GM18951 (cell line): ENCODE data around the gene TJP2.
"Not testable (repeated sequence)": the region's sequence is repeated elsewhere in the genome, so short reads cannot be mapped to it uniquely, and the experiment has no call there.

Source experiments
- POLR2A ChIP-seq: IDR thresholded peaks from 4 replicates; pipeline ENCODE4 v1.6.1; 2011; ENCODE audit warnings: mild to moderate bottlenecking; ENCODE audit not compliant: insufficient read length, insufficient read depth; ENCODE audit errors: extremely low read depth
- in situ Hi-C: fragments of 300-500 bp; cut with MboI; formaldehyde crosslinking; loops from one replicate; pipeline ENCODE4 v1.12.0; 2022; ENCODE audit warnings: low sequenced_read_pairs, mixed read lengths, inconsistent platforms; ENCODE audit not compliant: unreplicated experiment

The TJP2 gene

GRCh38 chr9:69265891-69266290 is 91.8 kb downstream of the TJP2 start:
- TF ChIP-seq POLR2A, result no peak
- in situ Hi-C loops, result no loop called here

GRCh38 chr9:69272212-69272611 is 98.1 kb downstream of the TJP2 start:
- TF ChIP-seq POLR2A, result no peak
- in situ Hi-C loops, result no loop called here

DNA sequence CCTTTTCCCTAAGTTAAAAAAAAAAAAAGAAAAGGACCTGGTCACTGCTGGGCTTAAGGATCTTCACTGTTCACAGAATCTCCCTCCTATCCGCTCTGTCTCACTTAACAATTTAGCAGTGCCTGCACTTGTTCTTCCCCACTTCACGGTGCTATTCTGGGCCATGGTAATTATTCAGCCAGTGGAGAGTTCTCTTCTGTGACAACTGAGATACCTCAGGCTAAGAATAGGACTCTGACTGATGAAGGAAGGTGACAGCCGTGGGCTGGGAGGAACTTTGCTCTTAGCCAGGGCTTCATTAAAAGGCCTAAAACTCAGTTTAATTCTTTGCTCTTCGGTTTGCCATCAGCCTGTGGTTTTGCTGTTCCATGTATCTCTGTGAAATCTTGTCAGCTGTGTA is 99.1 kb downstream of the TJP2 start:
- no peak for TF ChIP-seq POLR2A
- in situ Hi-C loops, result no loop called here

- in situ Hi-C loops, result no loop called here
- no peak for TF ChIP-seq POLR2A
These were observed 102.7 kb downstream of the TJP2 start for GRCh38 chr9:69276775-69277174.

- TF ChIP-seq POLR2A, result no peak
- in situ Hi-C loops, result no loop called here
These were observed 105.1 kb downstream of the TJP2 start for GRCh38 chr9:69279084-69279731.

DNA sequence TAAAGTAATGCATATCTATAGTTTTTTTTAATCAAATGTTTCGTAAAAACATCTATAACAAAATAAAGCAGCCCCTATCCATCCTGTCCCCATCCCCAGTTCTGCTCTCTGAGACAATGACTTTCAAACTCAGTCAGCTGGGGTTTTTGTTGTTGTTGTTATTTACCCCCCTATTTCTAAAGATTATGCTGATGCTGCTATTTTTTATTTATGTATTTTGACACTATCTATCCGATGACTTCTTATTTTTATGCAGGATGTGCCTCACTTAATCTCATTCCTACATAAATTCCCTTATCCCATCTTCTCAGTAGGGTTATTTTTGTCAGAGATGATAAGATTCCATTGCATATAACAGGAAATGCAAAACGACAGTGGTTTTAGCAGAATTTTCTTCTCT is 105.7 kb downstream of the TJP2 start:
- in situ Hi-C loops, result no loop called here

GRCh38 chr9:69283003-69283402 is 108.9 kb downstream of the TJP2 start:
- in situ Hi-C loops, result no loop called here
- TF ChIP-seq POLR2A, result no peak

More for the DNA sequence above, 105.7 kb downstream of the TJP2 start:
- no peak for TF ChIP-seq POLR2A

GRCh38 chr9:69292078-69292477 is 118.0 kb downstream of the TJP2 start:
- in situ Hi-C loops, result no loop called here

GRCh38 chr9:69293156-69293555 is 119.1 kb downstream of the TJP2 start:
- in situ Hi-C loops, result no loop called here
- no peak for TF ChIP-seq POLR2A

More at GRCh38 chr9:69292078-69292477, 118.0 kb downstream of the TJP2 start:
- no peak for TF ChIP-seq POLR2A

DNA sequence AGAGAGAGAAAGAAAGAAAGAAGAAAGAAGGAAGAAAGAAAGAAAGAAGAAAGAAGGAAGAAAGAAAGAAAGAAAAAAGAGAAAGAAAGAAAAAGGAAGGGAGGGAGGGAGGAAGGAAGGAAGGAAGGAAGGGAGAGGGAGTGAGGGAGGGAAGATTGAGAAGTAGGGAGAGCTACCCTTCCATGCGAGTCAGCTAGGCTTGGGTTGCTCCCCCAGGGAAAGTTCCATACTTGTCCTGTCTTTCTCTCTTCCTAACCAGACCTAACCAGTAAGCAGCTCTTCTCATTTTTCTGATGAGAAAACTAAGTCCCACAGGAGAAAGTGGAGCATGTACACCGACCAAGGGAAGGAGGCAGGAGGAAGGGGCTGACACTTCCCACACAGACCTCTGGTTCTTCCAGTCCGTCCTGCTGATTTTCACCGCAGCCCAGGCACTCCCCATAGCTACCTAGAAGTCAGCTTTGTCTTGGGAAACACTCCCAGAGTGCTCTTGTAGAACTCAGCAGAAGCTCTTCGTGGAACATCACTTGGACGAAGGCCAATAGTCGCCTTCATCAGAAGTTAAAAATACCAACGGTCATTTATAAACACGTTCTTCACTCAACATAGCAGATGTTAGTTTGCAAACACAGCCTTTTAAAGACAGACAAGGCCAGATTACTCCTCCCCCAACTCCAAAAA is 121.9 kb downstream of the TJP2 start:
- in situ Hi-C loops, result no loop called here

GRCh38 chr9:69297300-69297980 is 123.4 kb downstream of the TJP2 start:
- TF ChIP-seq POLR2A, result no peak
- in situ Hi-C loops, result no loop called here

More for the DNA sequence above, 121.9 kb downstream of the TJP2 start:
- no peak for TF ChIP-seq POLR2A

DNA sequence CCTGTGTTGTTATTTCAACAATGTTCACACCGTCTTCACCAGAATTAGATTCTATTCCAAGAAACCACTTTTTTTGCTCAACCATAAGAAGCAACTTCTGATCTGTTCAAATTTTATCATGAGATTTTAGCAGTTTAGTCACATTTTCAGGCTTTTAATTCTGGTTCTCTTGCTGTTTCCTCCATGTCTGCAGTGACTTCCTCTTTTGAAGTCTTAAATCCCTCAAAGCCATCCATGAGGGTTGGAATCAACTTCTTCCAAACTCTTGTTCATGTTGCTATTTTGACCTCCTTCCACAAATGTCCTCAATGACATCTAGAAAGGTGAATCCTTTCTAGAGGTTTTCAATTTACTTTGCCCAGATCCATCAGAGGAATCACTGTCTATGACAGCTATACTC is 125.2 kb downstream of the TJP2 start:
- TF ChIP-seq POLR2A, result no peak
- in situ Hi-C loops, result no loop called here

- in situ Hi-C loops, result no loop called here
These were observed 125.7 kb downstream of the TJP2 start for GRCh38 chr9:69299826-69300225.

DNA sequence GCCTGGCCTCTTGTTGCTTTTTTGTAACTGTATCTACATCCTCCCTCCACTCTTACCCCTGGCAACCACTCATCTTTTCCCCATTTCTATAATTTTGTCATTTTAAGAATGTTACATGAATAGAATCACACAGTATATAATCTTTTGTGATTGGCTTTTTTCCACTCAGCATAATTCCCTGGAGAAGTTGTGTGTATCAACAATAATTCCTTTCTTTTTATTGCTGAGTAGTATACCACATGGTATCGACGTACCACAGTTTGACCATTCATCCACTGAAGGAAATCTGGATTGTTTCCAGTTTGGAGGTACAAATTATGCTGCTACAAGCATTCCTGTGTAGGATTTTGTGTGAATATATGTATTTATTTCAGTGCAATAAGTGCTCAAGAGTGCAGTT is 129.3 kb downstream of the TJP2 start:
- in situ Hi-C loops, result no loop called here
- TF ChIP-seq POLR2A, result no peak

More at GRCh38 chr9:69299826-69300225, 125.7 kb downstream of the TJP2 start:
- TF ChIP-seq POLR2A, result no peak

DNA sequence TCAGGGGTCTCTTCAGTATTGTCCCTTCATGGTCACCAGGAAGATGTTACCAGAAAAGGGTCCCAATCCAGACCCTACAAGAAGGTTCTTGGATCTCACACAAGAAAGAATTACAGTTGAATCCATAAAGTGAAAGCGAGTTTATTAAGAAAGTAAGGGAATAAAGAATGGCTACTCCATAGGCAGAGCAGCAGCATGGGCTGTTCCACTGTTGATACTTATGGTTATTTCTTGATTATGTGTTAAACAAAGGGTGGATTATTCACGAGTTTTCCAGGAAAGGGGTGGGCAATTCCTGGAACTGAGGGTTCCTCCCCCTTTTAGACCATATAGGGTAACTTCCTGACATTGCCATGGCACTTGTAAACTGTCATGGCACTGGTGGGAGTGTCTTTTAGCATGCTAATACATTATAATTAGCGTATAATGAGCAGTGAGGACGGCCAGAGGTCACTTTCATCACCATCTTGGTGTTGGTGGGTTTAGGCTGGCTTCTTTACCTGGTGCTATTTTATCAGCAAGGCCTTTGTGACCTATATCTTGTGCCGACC is 132.9 kb downstream of the TJP2 start:
- in situ Hi-C loops, result not testable (repeated sequence)
